B cell (primary cell): ENCODE data around the gene MAEA. TPM values are rescaled to one million over a fixed set of nuclear protein-coding genes. Genes with fewer than 3 reads are reported as not detected.

Experiments used
- ATAC-seq: fragments of 200-7000 bp; cut with Tn5 transposase; one replicate; pipeline ENCODE4 v1.10.0; 2021; ENCODE audit warnings: low read depth, mild to moderate bottlenecking, moderate number of reproducible peaks, moderate library complexity
- CTCF ChIA-PET: fragments of 350-600 bp; sonication (Branson Sonifier 250); formaldehyde crosslinking; loops from one replicate; lab custom pipeline; 2021; ENCODE audit warnings: antibody characterized with exemption, inconsistent platforms; lab: Charles Lee
- POLR2A ChIA-PET: fragments of 350-600 bp; sonication (Branson Sonifier 250); formaldehyde crosslinking; loops from one replicate; lab custom pipeline; 2021; ENCODE audit warnings: antibody characterized with exemption; lab: Charles Lee
- DNase-seq: peaks from one replicate; pipeline ENCODE4 v3.0.0; 2013
- H2AFZ ChIP-seq: 2 replicates; pipeline ENCODE4 v1.6.1; 2012; ENCODE audit warnings: mild to moderate bottlenecking, low read depth, low read length; ENCODE audit not compliant: insufficient read depth, poor library complexity, severe bottlenecking
- H3K27ac ChIP-seq, 2 donors: 1 replicate in 1 of 2; 2 replicates in 1 of 2; pipeline ENCODE4 v1.5.1; 2012 to 2013; ENCODE audit warnings: low read length in 2 of 2, mild to moderate bottlenecking in 2 of 2, moderate library complexity in 1 of 2
- H3K27me3 ChIP-seq, 4 experiments: fragments of 200-600 bp in 1 of 4; sonication (generic) in 1 of 4; replicated peaks in 1 of 4; 1 replicate in 2 of 4; 2 replicates in 2 of 4; pipeline versions ENCODE4 v1.6.1 to v1.7.0; 2013 to 2016; ENCODE audit warnings: low read length in 3 of 4, mild to moderate bottlenecking in 2 of 4, mixed read lengths in 1 of 4, moderate library complexity in 1 of 4; ENCODE audit not compliant: insufficient read depth in 4 of 4, control insufficient read depth in 3 of 4; ENCODE audit errors: control extremely low read depth in 1 of 4
- H3K36me3 ChIP-seq, 2 experiments: replicated peaks in 1 of 2; 1 replicate in 1 of 2; 2 replicates in 1 of 2; pipeline versions ENCODE4 v1.6.1 to v1.7.1; 2013; ENCODE audit warnings: low read length in 1 of 2; ENCODE audit not compliant: insufficient read depth in 2 of 2, control insufficient read depth in 1 of 2; ENCODE audit errors: control extremely low read depth in 1 of 2, extremely low read depth in 1 of 2
- H3K4me1 ChIP-seq, 2 donors: fragments of 200-600 bp in 1 of 2; sonication (generic) in 1 of 2; 1 replicate in 1 of 2; 2 replicates in 1 of 2; pipeline versions ENCODE4 v1.5.1 to v1.6.1; 2013 to 2017; ENCODE audit warnings: low read length in 2 of 2; ENCODE audit not compliant: control insufficient read depth in 2 of 2, insufficient read depth in 2 of 2
- H3K4me2 ChIP-seq: replicated peaks from 2 replicates; pipeline ENCODE3; 2012; ENCODE audit warnings: mild to moderate bottlenecking, low read depth, low read length; ENCODE audit not compliant: poor library complexity, severe bottlenecking
- H3K4me3 ChIP-seq, 5 experiments: fragments of 200-600 bp in 1 of 5; sonication (generic) in 1 of 5; 1 replicate in 3 of 5; 2 replicates in 2 of 5; pipeline versions ENCODE4 v1.5.1 to v1.7.0; 2011 to 2016; ENCODE audit warnings: low read length in 4 of 5, mild to moderate bottlenecking in 4 of 5, low read depth in 2 of 5, control low read depth in 1 of 5, moderate library complexity in 1 of 5; ENCODE audit not compliant: insufficient read depth in 1 of 5; ENCODE audit errors: control extremely low read depth in 1 of 5, extremely low read depth in 1 of 5
- H3K79me2 ChIP-seq: fragments of 200-600 bp; sonication (generic); one replicate; pipeline ENCODE4 v1.6.0; 2016; ENCODE audit warnings: low read length; ENCODE audit not compliant: control insufficient read depth, insufficient read depth
- H3K9ac ChIP-seq: fragments of 200-600 bp; sonication (generic); 2 replicates; pipeline ENCODE4 v1.6.1; 2017; ENCODE audit warnings: mild to moderate bottlenecking, low read length, moderate library complexity
- H3K9me3 ChIP-seq, 3 donors: one replicate each; pipeline versions ENCODE4 v1.6.1 to v1.7.1; 2013; ENCODE audit warnings: low read length in 2 of 3; ENCODE audit not compliant: control insufficient read depth in 2 of 3, insufficient read depth in 1 of 3; ENCODE audit errors: control extremely low read depth in 1 of 3
- H4K20me1 ChIP-seq: 2 replicates; pipeline ENCODE4 v1.6.0; 2012; ENCODE audit warnings: mild to moderate bottlenecking, low read length; ENCODE audit not compliant: insufficient read depth, control insufficient read depth, poor library complexity, severe bottlenecking
- H3K27ac Mint-ChIP-seq: one replicate; pipeline ENCODE4 v1.8.0; 2021; ENCODE audit warnings: mixed read lengths
- H3K27me3 Mint-ChIP-seq: one replicate; pipeline ENCODE4 v1.8.0; 2021; ENCODE audit warnings: mixed read lengths
- H3K4me1 Mint-ChIP-seq: one replicate; pipeline ENCODE4 v1.8.0; 2021; ENCODE audit warnings: mixed read lengths
- H3K4me3 Mint-ChIP-seq: one replicate; pipeline ENCODE4 v1.8.0; 2021; ENCODE audit warnings: mixed read lengths
- H3K9me3 Mint-ChIP-seq: one replicate; pipeline ENCODE4 v1.8.0; 2022; ENCODE audit warnings: mixed read lengths; ENCODE audit not compliant: insufficient read depth
- CTCF ChIP-seq: fragments of 200-600 bp; IDR thresholded peaks from one replicate; pipeline ENCODE4 v1.8.0; 2022; ENCODE audit warnings: antibody characterized with exemption, mild to moderate bottlenecking
- EZH2 ChIP-seq: IDR thresholded peaks from 2 replicates; pipeline ENCODE4 v1.6.1; 2012; ENCODE audit warnings: borderline replicate concordance, low read depth, mild to moderate bottlenecking, moderate library complexity, low read length; ENCODE audit not compliant: insufficient read depth, poor library complexity, severe bottlenecking
- WGBS: methylation state at CpG from one replicate; pipeline ENCODE4 v1.1.5; 2013; ENCODE audit warnings: missing lambda C conversion rate; ENCODE audit not compliant: insufficient coverage; 5-methylcytosine and 5-hydroxymethylcytosine counted together
- intact Hi-C: fragments of 100-400 bp; cut with micrococcal nuclease; formaldehyde crosslinking; loops from one replicate; pipeline ENCODE4 v1.10.0; 2022
- polyA plus RNA-seq: library from polyadenylated mRNA; depleted of rRNA; stranded (reverse); fragments of >200 nt; gene quantifications from 2 replicates; pipeline ENCODE4 v1.2.3, GENCODE V29; 2012
- total RNA-seq, 2 donors: library from RNA; stranded (reverse); fragments of 120-200 nt in 1 of 2; gene quantifications; 1 replicate in 1 of 2; 2 replicates in 1 of 2; pipeline versions ENCODE4 v1.2.3 to v1.2.4, GENCODE V29; 2013 to 2022

The MAEA gene
- total and polyA plus RNA-seq, 2 donors (not counting 1 experiment from before 2014, with no cell fraction given), result 106 to 107 TPM

GRCh38 chr4:1249731-1250526, 39.8 kb upstream of the MAEA start:
- Histone ChIP-seq H3K4me1 (peaks cover 40 to 50% of the 10 kb centered on the region in 2 donors), H3K36me3 (peaks cover 0 to 3% of the 10 kb centered on the region in 2 experiments)

More at GRCh38 chr4:1249731-1250526, 39.8 kb upstream of the MAEA start:
- no peaks in the 10 kb centered on the region for H3K27me3 Mint-ChIP-seq
- peaks cover 31% of the 10 kb centered on the region for H4K20me1 ChIP-seq
- H3K9ac ChIP-seq, result peak overlapping the region; percentile 83
- no peaks in the 10 kb centered on the region for H3K9me3 Mint-ChIP-seq
- TF ChIP-seq EZH2 (no peak), CTCF (no peak)
- DNase-seq (no peak), ATAC-seq (peak; percentile 1)
- peak overlapping the region; percentile 94 for H2AFZ ChIP-seq
- H3K79me2 ChIP-seq, result peaks cover 74% of the 10 kb centered on the region
- H3K27ac Mint-ChIP-seq, result peak overlapping the region; percentile 97
- ChIA-PET CTCF (interaction anchor here (1.3 to 4.3 kb wide), 8 partner anchors 16 to 119 kb away, joined by 4 to 23 read pairs (median 8); partner anchors contain the start of genes MAEA and UVSSA), POLR2A (interaction anchor here (0.6 to 4.9 kb wide), 4 partner anchors 18 to 97 kb away, joined by 3 to 41 read pairs (median 10); partner anchors contain the start of gene UVSSA)
- WGBS, result 31% methylated on average over 38 of the region's 39 CpGs
- intact Hi-C loops, result loop anchor here (1.0 to 2.0 kb wide), 4 partner anchors 31 to 119 kb away; partner anchors contain the start of gene MAEA
- H3K4me3 ChIP-seq, result peak overlapping the region; percentile 23 to 81 (median 62)
- no peaks in the 10 kb centered on the region for H3K27me3 ChIP-seq
- peaks cover 53% of the 10 kb centered on the region for H3K4me1 Mint-ChIP-seq
- peak overlapping the region; percentile 90 for H3K4me2 ChIP-seq
- peak overlapping the region; percentile 84 to 85 for H3K27ac ChIP-seq
- peak overlapping the region; percentile 92 for H3K4me3 Mint-ChIP-seq
- H3K9me3 ChIP-seq, result no peaks in the 10 kb centered on the region
